Measurements from ENCODE around the gene SLC7A1.

SLC7A1 gene

DNA sequence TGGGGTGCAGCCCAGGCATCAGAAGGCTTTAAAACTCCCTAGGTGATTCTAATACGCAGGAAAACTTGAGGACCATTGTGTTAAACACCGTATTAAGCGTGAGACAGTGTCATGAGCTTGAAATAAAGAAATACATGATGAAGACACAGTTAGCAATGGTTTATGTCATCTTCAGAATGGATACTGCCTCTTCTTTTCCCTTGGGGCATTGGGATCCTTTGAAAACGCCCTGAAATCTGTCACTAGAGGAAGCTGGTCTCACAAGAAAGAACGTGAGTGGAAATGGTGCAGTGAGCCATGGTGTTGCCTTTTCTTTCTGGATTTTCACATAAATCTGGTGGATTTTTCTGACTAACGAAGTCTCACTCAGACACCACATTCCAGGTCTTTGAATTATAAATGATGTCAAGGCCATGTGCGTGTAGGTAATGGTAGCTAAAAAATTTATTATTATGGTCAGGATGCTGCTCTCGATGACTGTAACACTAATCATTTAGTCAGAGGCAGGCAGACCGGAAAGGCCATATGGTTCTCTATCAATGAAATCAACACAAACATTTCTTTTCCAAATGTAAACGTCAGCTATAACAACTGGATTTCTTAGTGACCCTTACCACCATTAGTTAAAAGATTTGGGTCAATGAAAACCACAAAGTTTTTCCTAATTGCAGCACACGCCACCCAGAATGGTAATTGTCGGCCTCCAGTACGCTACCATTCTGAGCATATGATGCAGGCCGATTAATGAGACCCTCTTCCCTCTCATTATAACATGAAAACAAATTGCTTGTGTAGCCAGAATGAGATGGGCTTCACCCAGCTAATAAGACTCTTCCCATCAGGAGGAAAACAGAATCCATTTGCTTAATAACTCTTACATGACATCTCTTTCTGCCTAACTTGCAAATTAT is 105.6 kb downstream of the SLC7A1 start:
- no peak for DNase-seq (ENCODE audit: low read depth in 2 of 2)

DNA sequence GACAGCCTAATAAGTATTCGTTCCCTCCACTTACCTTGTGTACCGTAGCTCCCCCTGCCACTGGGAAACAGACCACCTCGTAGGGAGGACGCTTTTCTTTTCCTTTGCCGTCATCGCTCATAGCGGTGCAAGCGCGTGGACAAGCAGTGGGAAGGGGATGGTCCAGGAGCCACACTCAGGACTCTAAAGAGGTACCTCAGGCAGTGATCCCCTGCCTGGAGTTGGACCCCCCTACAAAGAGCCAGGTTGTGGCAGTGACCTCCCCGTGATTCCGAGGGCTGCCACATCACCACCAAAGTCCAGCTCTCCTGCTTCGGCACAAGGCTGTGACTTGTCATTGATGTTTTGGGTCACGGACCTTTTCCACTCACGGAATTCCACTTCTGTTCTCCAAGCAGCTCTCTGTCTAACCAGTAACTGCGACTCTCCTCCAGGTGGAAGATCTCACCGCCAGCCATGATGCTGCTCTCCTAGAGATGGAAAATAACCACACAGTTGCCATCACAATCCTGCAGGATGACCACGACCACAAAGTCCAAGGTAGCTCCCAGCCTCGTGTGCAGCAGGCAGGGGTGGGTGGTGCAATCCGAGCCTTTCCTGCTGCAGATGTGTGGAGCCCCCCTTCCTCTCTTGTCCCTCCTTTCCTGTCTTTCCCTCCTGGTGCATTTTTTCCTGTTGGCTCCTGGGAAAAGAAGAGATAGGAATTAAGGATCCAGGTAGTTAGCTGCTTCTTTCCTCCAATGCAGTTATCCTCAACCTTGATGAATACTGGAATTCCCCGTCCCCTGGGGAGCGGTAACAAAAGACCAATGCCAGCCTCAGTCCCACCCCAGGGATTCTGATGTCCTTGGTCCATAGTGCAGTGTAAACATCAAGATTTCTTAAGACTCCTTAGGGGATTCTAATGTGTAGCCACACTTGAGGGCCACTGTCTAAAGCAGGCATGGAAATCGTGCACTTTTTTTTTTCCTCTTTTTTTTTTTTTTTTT is 107.7 kb downstream of the SLC7A1 start:
- no peak for DNase-seq (ENCODE audit: low read depth in 2 of 2)

DNA sequence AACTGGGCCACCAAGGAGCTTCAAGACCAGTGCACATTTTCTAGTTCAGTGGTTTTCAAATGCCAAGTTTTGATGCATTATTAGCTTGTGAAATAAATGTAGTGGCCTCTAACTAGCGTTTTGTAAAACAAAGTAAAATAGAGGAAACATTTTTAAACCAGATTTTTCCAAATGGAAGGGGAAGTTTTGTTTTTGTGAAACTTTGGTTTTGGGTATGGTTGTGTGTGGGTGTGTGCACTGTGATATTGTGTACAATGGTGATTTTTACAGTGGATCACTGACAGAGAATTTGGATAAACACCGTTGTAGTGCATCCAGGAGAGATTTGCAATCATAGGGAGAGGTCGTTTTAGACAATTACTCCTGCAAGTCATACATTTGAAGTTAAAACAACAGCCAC is 108.9 kb downstream of the SLC7A1 start:
- DNase-seq (ENCODE audit: low read depth in 2 of 2): no peak

DNA sequence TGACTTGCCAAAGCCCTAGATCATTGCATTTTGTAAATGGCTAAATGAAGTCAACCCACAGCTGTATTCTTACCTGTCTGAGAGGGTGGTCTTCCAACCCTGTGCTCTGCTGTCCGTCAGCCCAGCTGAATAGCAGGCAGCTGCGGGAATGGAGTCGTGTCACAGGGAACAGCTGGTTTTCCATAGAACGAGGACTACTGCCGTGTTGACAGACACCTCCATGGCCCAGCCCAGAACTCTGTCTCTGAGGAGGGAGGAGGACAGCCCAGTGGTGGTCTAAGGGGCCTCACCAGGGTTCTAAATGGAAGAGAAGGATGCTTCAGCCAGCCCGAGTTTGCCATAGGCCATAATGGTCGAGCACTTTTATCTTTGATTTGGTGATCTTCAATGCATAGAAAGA is 110.7 kb downstream of the SLC7A1 start:
- DNase-seq (ENCODE audit: low read depth in 2 of 2): no peak

DNA sequence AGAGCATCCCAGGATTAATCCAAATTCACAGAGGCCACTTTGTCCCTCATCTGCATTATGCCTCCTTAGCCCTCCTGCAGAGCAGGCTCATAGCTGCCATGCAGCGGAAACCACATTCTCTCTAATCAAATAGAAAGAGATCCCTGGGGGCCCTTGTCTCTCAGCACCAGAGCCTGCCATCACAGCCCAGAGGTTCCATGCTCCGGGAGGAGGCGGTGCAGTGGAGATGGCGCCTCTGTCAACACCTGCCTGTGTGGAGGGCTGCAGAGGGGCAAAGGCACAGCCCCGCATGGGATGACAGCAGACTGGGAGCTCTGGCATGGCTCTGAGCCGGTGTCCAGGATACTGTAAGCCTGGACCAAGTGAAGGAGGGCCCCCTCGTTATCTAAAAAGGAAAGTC is 111.3 kb downstream of the SLC7A1 start:
- no peak for DNase-seq (ENCODE audit: low read depth in 2 of 2)

DNA sequence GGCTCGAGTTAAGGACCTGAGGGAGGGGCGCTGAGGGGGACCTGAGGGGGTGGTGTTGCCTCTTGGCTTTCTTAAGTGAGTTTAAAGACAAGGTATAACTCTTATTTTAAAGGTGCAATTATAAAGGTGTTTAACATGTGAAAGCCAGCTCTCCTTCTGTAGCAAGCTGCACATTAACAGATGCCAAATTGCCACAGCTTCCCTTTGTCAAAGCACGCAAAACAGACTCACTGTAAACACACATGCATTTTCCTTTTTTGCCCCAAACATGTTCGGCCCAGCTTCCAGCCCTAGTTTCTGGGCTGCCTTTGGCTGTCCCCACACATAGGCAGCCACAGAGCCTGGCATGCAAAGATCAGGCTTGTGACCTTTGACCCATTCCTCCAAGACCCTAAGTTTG is 111.9 kb downstream of the SLC7A1 start:
- no peak for DNase-seq (ENCODE audit: low read depth in 2 of 2)

DNA sequence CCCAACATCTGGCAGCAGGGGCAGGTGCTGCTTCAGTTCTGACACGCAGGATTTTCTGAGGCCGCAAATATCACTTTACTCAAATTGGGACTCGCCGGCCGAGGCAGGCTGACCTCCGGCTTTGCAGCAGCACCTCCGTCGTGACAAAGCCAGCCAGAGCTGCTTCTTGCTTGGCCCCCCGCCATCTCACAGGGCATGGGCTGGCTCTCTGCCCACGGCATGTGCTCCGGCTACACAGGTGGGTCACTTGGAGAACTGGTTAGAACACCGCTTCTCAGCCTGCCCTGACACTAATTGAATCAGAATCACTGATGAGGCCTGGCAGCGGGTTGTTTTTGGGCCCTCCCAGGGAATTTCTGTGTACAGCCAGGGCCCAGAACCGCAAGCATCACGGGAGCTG is 112.3 kb downstream of the SLC7A1 start:
- no peak for DNase-seq (ENCODE audit: low read depth in 2 of 2)

DNA sequence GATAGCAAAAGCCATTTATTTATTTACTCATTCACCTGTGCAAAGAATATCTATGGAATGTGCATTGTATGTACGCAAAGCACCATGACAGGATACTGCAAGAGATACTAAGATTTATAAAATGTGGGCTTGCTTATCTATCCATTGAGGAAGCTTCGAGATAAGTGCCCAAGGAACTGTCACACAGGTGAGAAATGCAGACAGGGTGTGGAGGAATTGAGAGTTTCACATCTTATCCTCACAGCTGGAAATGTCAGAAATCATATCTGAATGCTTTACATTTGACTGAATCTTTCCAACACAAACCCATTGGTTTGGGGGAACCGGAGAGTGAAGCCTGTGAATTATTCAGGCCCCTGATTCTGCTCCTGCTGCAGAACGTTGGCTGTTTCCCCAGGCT is 113.0 kb downstream of the SLC7A1 start:
- no peak for DNase-seq (ENCODE audit: low read depth in 2 of 2)

DNA sequence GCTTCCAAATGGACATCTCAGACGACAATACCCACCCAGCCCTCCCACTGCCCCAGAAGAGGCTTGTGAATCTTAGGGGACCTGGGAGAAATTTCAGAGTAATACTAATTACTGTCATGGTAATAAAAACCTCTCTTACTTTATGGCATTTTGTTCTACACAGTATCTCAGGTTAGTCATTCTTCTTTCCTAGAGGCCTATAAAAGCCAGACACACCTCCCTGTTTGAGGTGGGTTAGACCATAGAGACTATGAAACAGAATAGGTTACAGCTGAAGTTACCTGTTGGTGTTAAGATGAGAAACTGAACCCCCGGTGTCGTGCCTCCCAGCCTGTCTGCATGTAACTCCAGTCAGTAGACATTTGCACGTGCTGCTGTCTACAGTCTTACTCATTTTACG is 113.9 kb downstream of the SLC7A1 start:
- DNase-seq (ENCODE audit: low read depth in 2 of 2): no peak

DNA sequence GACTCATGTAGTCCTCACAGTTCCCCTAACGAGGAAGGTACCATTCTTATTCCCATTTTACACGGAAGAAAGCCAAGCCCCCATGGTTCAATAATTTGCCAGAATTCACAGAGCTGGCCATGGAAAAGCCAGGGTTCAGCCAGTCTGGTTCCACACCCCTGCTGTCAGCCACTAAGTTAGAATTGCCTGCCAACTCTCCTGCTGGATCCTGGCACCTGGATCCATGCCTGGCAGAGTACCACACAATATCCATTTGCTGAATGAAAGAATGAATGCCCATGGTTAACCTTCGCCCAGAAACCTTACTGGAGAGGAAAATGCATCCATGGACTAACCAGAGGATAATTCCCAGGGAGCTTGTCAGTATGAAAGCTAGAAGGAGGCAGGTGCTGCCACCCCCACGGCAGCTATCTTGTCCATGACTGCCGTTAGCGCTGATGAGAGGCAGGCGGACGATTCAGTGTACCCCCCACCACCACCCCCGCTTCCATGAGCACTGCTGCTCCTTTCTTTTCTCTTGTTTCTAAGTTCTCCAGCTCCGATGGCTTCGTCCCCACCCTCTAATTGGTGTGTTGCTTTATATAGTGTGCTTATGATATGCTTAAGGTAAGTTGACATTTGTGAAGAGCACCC is 114.5 kb downstream of the SLC7A1 start:
- no peak for DNase-seq (ENCODE audit: low read depth in 2 of 2)

DNA sequence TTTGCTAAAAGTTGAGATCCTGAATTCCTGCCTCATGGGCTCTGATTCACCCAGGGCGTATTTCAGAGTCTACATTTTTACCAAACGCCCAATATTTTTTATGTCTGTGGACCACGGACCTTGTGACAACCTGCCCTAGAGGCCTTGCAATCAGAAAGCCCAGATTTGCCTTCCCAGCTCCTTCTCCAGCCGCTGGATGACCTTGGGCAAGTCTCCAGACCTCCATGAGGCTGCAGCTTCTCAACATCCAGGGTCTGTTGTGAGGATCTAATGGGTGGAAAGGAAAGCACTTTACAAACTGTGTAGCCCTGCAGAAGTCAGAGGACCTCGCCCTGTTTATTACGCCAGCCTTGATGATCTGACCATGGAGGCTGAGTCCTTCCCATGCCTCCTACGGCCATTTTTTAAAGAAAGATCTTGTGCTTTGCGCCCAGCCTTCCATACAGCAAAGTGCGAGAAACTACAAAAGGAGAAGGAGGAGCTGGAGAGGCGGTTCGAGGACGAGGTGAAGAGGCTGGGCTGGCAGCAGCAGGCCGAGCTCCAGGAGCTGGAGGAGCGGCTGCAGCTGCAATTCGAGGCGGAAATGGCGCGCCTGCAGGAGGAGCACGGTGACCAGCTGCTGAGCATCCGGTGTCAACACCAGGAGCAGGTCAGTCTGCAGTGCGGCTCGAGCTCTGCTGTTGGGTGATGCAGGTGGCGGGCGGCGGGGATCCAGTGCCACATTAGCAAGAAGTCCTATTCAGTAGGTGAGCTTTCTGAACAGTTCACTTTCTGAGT is 115.6 kb downstream of the SLC7A1 start:
- DNase-seq (ENCODE audit: low read depth in 2 of 2): no peak

DNA sequence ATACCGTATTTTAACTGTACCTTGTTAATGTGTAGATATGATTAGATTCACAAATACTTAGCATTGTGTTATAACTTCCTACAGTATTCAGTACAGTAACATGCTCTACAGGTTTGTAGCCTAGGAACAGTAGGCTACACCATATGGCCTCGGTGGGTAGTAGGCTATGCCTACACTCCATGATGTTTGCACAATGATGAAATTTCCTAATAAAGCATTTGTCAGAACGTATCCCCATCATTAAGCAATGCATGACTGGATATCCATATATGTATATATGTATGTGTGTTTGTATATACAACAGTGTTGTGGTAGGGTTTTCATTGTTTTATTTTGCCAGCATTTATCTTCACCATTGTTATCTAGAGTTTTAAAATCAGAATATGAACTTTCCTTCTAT is 119.4 kb downstream of the SLC7A1 start:
- no peak for DNase-seq (ENCODE audit: low read depth in 2 of 2)

DNA sequence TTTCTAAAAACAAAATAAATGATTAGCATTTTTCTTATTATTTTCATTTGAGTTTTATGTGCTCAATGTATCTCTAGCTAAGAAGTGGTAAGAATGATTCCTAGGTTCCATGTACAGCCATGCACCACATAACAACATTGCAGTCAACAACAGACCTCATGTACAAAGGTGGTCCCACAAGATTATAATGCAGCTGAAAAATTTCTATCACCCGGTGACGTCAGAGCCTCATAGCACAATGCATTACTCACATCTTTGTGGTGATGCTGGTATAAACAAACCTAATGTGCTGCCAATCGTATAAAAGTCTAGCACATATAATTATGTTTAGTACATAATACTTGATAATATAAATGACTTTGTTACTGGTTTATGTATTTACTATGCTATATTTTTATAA is 120.5 kb downstream of the SLC7A1 start:
- no peak for DNase-seq (ENCODE audit: low read depth in 2 of 2)

DNA sequence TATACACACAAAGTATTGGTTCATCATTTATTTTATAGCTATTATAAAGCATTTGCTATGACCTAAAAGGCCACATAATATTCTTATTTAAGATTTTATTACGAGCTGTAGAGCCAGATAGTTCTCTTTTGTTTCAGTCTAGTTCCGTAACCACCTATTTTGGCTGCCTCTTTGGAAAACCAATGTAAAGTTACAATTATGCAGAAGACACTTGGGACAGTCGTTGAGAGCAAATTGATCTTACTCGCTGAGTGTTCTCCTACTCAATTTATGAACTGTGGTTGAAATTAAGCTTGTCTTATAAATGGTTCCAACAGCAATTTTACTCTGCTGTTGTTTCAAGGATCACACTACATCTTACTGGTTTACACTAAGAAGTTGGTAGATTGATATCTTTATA is 122.3 kb downstream of the SLC7A1 start:
- no peak for DNase-seq (ENCODE audit: low read depth in 2 of 2)

DNA sequence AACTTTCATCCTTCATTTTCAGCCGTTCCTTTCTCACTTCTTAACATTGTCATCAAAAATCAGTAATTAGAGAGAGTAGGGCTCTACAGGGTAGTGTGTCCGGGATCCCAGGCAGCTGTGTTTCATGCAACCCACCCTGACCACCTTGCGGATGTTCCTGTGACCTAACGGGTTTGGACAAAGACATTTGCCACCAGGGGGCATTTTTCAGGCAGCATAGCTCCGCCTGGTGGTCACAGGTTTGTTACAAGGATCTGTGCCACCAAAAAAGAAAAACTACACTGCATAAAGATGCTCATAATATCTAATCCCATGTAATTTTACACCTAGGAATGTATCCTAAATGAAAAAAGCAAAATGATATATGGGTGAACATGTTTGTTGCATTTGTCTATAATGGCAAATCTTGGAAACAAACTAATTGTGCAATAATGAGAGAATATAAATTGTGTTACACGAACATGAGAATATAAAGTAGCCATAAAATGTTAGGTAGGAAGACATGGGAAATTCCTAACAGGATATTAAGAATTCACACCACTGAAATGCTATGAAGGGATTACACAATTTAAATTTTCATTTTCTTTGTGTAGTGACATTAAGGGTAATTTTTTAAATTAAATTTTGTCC is 123.0 kb downstream of the SLC7A1 start:
- peak; percentile 6 to 40 for DNase-seq (ENCODE audit: low read depth in 2 of 2)

DNA sequence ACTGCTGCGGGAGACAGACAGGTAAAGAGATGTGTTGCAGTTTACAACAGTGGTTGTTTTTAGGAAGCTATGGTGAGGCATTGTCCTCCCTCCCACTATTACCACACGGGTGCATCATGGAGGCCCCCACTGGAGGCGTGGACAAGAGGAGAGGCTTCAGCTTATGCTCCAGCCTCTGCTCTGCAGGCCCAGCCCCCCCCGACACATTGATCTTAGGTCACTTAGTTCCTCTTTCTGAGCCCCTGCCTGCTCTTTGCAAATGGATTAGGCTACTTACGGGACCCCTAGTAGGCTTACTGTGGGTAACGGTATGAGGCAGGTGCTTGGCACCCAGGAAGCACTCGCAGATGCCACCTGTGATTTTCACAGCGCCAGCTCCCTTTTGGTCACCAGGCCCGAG is 123.9 kb downstream of the SLC7A1 start:
- DNase-seq (ENCODE audit: low read depth in 2 of 2): no peak

DNA sequence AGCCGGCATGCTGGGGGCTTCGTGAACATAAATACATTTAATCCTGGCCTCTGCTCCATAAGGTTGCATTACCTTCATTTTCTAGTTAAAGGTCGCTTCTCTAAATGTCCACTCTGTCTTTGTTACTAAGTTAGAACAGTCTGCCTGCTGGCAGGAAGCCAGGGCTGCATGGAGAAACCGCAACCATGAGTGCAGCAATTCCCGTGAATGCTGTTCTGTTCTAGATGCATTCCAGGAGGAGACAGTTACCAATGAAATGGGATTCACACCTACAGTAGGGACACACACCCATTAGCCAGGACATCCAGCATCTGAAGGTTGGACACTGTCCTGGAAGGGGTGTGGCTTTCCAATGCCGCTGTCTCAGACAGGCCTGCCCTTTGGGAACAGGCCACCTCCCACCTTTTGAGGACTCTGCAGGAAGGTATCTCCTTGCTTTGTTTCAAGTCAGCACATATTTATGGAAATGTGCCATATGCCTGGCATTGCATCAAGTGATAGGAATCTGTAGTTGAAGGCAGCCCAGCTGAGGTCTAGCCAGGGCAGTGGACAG is 129.7 kb downstream of the SLC7A1 start:
- DNase-seq (ENCODE audit: low read depth in 2 of 2): no peak

DNA sequence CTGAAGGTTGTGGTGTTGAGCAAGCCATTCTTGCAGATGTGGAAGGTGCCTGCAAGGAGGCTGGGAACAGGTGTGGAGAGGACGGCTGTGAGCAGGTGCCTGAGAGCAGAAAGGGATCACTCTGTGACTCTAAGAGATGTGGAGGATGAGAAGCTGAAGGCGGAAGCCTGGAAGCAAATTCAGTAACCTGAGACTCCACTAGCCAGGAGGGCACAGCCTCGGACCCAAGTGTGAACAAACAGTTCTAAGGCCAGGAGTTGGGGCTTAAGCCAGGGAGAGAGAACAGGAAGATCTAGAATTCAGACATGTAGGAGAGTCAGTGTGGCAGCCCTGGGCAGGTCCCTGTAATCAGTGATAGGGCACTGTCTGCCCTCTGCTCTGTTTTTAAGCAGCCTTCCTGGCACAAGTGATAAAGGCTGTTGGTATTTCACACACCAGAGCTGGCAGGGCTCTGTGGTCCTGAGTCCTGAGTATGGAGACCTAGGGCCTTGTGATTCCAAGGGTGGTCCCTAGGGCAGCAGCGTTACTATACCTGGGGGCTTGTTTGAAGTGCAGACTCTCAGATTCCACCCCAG is 131.3 kb downstream of the SLC7A1 start:
- no peak for DNase-seq (ENCODE audit: low read depth in 2 of 2)

DNA sequence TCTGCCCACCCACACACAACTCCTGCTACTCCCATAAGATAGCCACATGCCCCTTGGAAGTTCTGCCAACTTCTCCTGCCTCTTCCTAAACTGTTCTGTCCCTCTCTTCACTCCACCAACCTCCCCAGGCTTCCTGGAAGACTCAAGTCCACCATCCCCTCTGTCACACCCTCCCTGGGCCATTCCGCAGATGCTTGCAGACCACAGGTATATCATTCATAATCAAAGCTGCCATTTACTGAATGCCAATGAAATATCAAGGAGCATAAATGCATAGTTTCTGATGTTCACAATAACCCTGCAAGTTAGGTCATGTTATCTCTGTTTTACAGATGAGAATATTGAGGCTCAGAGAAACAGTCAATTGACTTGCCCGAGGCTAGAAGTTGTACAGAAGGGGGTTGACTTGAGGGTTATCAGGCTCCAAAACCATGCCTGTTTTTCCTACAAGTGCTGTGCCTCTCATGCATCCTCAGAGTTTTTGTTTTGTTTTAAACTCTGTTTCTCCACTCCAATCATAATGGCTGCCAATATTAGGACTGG is 135.6 kb downstream of the SLC7A1 start:
- DNase-seq (ENCODE audit: low read depth in 2 of 2): no peak
